ENCODE data around the gene ZNF445.

DNA sequence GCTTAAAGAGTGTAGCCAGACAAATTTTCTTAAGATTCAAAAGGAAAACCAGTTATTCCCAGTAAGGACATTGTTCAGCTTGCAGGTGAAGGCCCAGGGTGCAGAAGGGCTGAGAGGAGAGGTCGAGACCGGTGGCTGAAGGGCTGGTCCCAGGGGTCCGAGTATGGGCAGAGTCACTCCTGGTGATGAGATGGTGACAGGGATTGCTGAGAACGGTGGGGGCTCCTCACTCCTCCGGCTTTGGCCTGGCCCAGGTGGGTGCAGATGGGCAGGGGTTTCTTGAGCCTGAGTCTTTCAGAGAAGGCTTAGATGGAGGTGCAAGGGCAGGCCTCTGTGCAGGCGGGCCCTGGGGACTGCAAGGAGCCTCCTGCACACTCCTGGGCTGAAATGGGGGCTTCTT lies 56.2 kb downstream of the ZNF445 start:
- TF ChIP-seq, protein P1, sequence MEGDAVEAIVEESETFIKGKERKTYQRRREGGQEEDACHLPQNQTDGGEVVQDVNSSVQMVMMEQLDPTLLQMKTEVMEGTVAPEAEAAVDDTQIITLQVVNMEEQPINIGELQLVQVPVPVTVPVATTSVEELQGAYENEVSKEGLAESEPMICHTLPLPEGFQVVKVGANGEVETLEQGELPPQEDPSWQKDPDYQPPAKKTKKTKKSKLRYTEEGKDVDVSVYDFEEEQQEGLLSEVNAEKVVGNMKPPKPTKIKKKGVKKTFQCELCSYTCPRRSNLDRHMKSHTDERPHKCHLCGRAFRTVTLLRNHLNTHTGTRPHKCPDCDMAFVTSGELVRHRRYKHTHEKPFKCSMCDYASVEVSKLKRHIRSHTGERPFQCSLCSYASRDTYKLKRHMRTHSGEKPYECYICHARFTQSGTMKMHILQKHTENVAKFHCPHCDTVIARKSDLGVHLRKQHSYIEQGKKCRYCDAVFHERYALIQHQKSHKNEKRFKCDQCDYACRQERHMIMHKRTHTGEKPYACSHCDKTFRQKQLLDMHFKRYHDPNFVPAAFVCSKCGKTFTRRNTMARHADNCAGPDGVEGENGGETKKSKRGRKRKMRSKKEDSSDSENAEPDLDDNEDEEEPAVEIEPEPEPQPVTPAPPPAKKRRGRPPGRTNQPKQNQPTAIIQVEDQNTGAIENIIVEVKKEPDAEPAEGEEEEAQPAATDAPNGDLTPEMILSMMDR (conservative IDR thresholded peaks at IDR 0.05) = no peak
- TF ChIP-seq EZH2 (IDR thresholded peaks at IDR 0.05; ENCODE audit: low read depth) = no peak

Data from PC-9 (cell line).